Large intestine (tissue), 3 donors: ENCODE results near the gene CTSV. TPM values are rescaled to one million over a fixed set of nuclear protein-coding genes. Genes with fewer than 3 reads are reported as not detected.
"Not testable (repeated sequence)": the region's sequence is repeated elsewhere in the genome, so short reads cannot be mapped to it uniquely, and the experiment has no call there.

Experiments
- DNase-seq, 2 donors: peaks; one replicate each; pipeline versions ENCODE4 v3.0.0 to v3.0.0-alpha.2; 2013
- H3K27ac ChIP-seq: one replicate; pipeline ENCODE4 v1.5.1; 2013; ENCODE audit warnings: low read length
- H3K27me3 ChIP-seq: 2 replicates; pipeline ENCODE4 v1.6.1; 2013; ENCODE audit warnings: low read length; ENCODE audit not compliant: control insufficient read depth, insufficient read depth
- H3K36me3 ChIP-seq: 2 replicates; pipeline ENCODE4 v1.6.1; 2013; ENCODE audit warnings: low read length; ENCODE audit not compliant: control insufficient read depth, insufficient read depth
- H3K4me1 ChIP-seq: one replicate; pipeline ENCODE4 v1.6.1; 2013; ENCODE audit warnings: low read length; ENCODE audit not compliant: control insufficient read depth, insufficient read depth
- H3K4me3 ChIP-seq: one replicate; pipeline ENCODE4 v1.5.1; 2013; ENCODE audit warnings: low read length
- H3K9me3 ChIP-seq: one replicate; pipeline ENCODE4 v1.6.1; 2013; ENCODE audit warnings: mild to moderate bottlenecking, low read depth, low read length, moderate library complexity; ENCODE audit not compliant: control insufficient read depth
- WGBS: methylation state at CpG from one replicate; pipeline ENCODE4 v1.1.5; 2013; ENCODE audit warnings: low lambda C conversion rate; ENCODE audit not compliant: insufficient coverage; 5-methylcytosine and 5-hydroxymethylcytosine counted together
- polyA plus RNA-seq: library from polyadenylated mRNA; unstranded; fragments of 120-200 nt; gene quantifications from one replicate; pipeline ENCODE4 v1.2.1, GENCODE V29; 2013

CTSV gene
- polyA plus RNA-seq, 1 donor, result 19.9 TPM

- DNase-seq, H3K9me3 ChIP-seq, H3K27ac ChIP-seq, H3K4me3 ChIP-seq, H3K36me3 ChIP-seq, H3K4me1 ChIP-seq, H3K27me3 ChIP-seq: not testable (repeated sequence)
- WGBS, result no CpG with 5 or more reads among the region's 1 CpG
Observed at GRCh38 chr9:96999733-97000132, 39.2 kb downstream of the CTSV start.

GRCh38 chr9:96997009-96997701 lies 41.8 kb downstream of the CTSV start:
- not testable (repeated sequence) for H3K27me3 ChIP-seq, H3K4me3 ChIP-seq, H3K9me3 ChIP-seq, H3K27ac ChIP-seq, DNase-seq, H3K36me3 ChIP-seq, H3K4me1 ChIP-seq
- WGBS, result no CpG with 5 or more reads among the region's 6 CpGs

GRCh38 chr9:96994531-96995016 lies 44.4 kb downstream of the CTSV start:
- H3K36me3 ChIP-seq, result not testable (repeated sequence)
- WGBS, result no CpG with 5 or more reads among the region's 2 CpGs

GRCh38 chr9:96992303-96992702 lies 46.6 kb downstream of the CTSV start:
- H3K9me3 ChIP-seq, H3K27ac ChIP-seq, H3K36me3 ChIP-seq, H3K27me3 ChIP-seq, H3K4me3 ChIP-seq, H3K4me1 ChIP-seq, DNase-seq: not testable (repeated sequence)
- no CpG with 5 or more reads among the region's 2 CpGs for whole genome bisulfite sequencing

More at GRCh38 chr9:96994531-96995016, 44.4 kb downstream of the CTSV start:
- DNase-seq, H3K27ac ChIP-seq, H3K4me1 ChIP-seq, H3K4me3 ChIP-seq, H3K27me3 ChIP-seq, H3K9me3 ChIP-seq: not testable (repeated sequence)

GRCh38 chr9:96989747-96990318 lies 49.1 kb downstream of the CTSV start:
- WGBS, result no CpG with 5 or more reads among the region's 1 CpG
- not testable (repeated sequence) for H3K27me3 ChIP-seq, H3K27ac ChIP-seq, DNase-seq, H3K4me3 ChIP-seq, H3K4me1 ChIP-seq, H3K36me3 ChIP-seq, H3K9me3 ChIP-seq

- H3K27ac ChIP-seq, H3K27me3 ChIP-seq, H3K9me3 ChIP-seq, DNase-seq, H3K4me1 ChIP-seq, H3K36me3 ChIP-seq, H3K4me3 ChIP-seq: not testable (repeated sequence)
- whole genome bisulfite sequencing, result no CpG with 5 or more reads among the region's 2 CpGs
Observed at GRCh38 chr9:96984887-96985286, 54.1 kb downstream of the CTSV start.

- H3K4me1 ChIP-seq, H3K36me3 ChIP-seq, H3K9me3 ChIP-seq, H3K27ac ChIP-seq, H3K27me3 ChIP-seq, DNase-seq, H3K4me3 ChIP-seq: not testable (repeated sequence)
- no CpG with 5 or more reads among the region's 3 CpGs for WGBS
Observed at GRCh38 chr9:96984139-96984538, 54.8 kb downstream of the CTSV start.

- H3K4me3 ChIP-seq, H3K27ac ChIP-seq, DNase-seq, H3K4me1 ChIP-seq, H3K27me3 ChIP-seq, H3K36me3 ChIP-seq, H3K9me3 ChIP-seq: not testable (repeated sequence)
- WGBS, result 100% methylated on average over 1 of the region's 7 CpGs
Observed at GRCh38 chr9:96983496-96984122, 55.3 kb downstream of the CTSV start.

Other genes starting within 250 kb of the CTSV start
- 7.2 TPM for gene ZNF782, start 184.6 kb downstream of the CTSV start, polyA plus RNA-seq
- gene NUTM2G, start 110.3 kb downstream of the CTSV start, polyA plus RNA-seq, result 0.88 TPM